CD4-positive, alpha-beta T cell (primary cell): ENCODE data around the gene DPPA4. TPM values are rescaled to one million over a fixed set of nuclear protein-coding genes. Genes with fewer than 3 reads are reported as not detected.

Source experiments
- ATAC-seq: fragments of 200-7000 bp; cut with Tn5 transposase; one replicate; pipeline ENCODE4 v1.10.0; 2022; ENCODE audit warnings: mild to moderate bottlenecking; ENCODE audit not compliant: poor library complexity
- CTCF ChIA-PET: fragments of 350-600 bp; sonication (Branson Sonifier 250); formaldehyde crosslinking; loops from one replicate; lab custom pipeline; 2021; ENCODE audit warnings: antibody characterized with exemption, inconsistent platforms; lab: Charles Lee
- POLR2A ChIA-PET: fragments of 350-600 bp; sonication (Branson Sonifier 250); formaldehyde crosslinking; loops from one replicate; lab custom pipeline; 2021; ENCODE audit warnings: antibody characterized with exemption, inconsistent platforms; lab: Charles Lee
- DNase-seq, 14 experiments: peaks; one replicate each; pipeline ENCODE4 v3.0.0-alpha.2; 2013 to 2020; ENCODE audit warnings: mixed read lengths in 2 of 14
- H3K27ac ChIP-seq, 2 donors: one replicate each; pipeline versions ENCODE4 v1.5.1 to v1.7.0; 2013; ENCODE audit warnings: low read length in 2 of 2, low read depth in 1 of 2, mild to moderate bottlenecking in 1 of 2
- H3K27me3 ChIP-seq, 2 experiments: 1 replicate in 1 of 2; 2 replicates in 1 of 2; pipeline versions ENCODE4 v1.6.1 to v1.7.0; 2013; ENCODE audit warnings: low read length in 2 of 2, control low read depth in 1 of 2, mild to moderate bottlenecking in 1 of 2, moderate library complexity in 1 of 2; ENCODE audit not compliant: insufficient read depth in 2 of 2, control insufficient read depth in 1 of 2
- H3K36me3 ChIP-seq: one replicate; pipeline ENCODE4 v1.6.1; 2013; ENCODE audit warnings: low read length, control low read depth; ENCODE audit not compliant: insufficient read depth
- H3K4me1 ChIP-seq: one replicate; pipeline ENCODE4 v1.6.1; 2013; ENCODE audit warnings: low read length, control low read depth; ENCODE audit not compliant: insufficient read depth
- H3K4me3 ChIP-seq: one replicate; pipeline ENCODE4 v1.5.1; 2013; ENCODE audit warnings: mild to moderate bottlenecking, low read length, moderate library complexity
- H3K9me3 ChIP-seq, 2 experiments: 1 replicate in 1 of 2; 2 replicates in 1 of 2; pipeline versions ENCODE4 v1.6.1 to v1.7.0; 2013; ENCODE audit warnings: low read length in 2 of 2, mild to moderate bottlenecking in 2 of 2, control low read depth in 1 of 2, moderate library complexity in 1 of 2; ENCODE audit not compliant: control insufficient read depth in 1 of 2, insufficient read depth in 1 of 2
- H3K27ac Mint-ChIP-seq: one replicate; pipeline ENCODE4 v1.8.0; 2020; ENCODE audit warnings: mixed read lengths
- H3K27me3 Mint-ChIP-seq: one replicate; pipeline ENCODE4 v1.8.0; 2021; ENCODE audit warnings: mixed read lengths
- H3K36me3 Mint-ChIP-seq: one replicate; pipeline ENCODE4 v1.8.0; 2021; ENCODE audit warnings: low read depth, mixed read lengths
- H3K4me1 Mint-ChIP-seq: one replicate; pipeline ENCODE4 v1.8.0; 2021; ENCODE audit warnings: low read depth, mixed read lengths
- H3K4me3 Mint-ChIP-seq: one replicate; pipeline ENCODE4 v1.8.0; 2020; ENCODE audit warnings: mild to moderate bottlenecking, mixed read lengths
- H3K9me3 Mint-ChIP-seq: one replicate; pipeline ENCODE4 v1.8.0; 2020; ENCODE audit warnings: mixed read lengths
- intact Hi-C, 2 experiments: fragments of 100-400 bp; cut with DNase I in 1 of 2; cut with micrococcal nuclease in 1 of 2; formaldehyde crosslinking; loops; one replicate each; pipeline versions ENCODE4 v1.15.1 to v1.9.0; 2023 to 2025; cut with DNase I, micrococcal nuclease
- total RNA-seq, 174 experiments: library from RNA in 2 of 174; stranded (reverse) in 2 of 174; gene quantifications; one replicate each; pipeline ENCODE4 v1.2.3 and lab custom pipeline; 2021 to 2026
- TF ChIP-seq, protein P1 (sequence below): fragments of 200-600 bp; IDR thresholded peaks from one replicate; pipeline ENCODE4 v1.8.0; 2022; ENCODE audit warnings: antibody characterized with exemption, mild to moderate bottlenecking

The DPPA4 gene
- total RNA-seq, 2 experiments from 2014 or later, result 2.5 to 3.6 TPM

DNA sequence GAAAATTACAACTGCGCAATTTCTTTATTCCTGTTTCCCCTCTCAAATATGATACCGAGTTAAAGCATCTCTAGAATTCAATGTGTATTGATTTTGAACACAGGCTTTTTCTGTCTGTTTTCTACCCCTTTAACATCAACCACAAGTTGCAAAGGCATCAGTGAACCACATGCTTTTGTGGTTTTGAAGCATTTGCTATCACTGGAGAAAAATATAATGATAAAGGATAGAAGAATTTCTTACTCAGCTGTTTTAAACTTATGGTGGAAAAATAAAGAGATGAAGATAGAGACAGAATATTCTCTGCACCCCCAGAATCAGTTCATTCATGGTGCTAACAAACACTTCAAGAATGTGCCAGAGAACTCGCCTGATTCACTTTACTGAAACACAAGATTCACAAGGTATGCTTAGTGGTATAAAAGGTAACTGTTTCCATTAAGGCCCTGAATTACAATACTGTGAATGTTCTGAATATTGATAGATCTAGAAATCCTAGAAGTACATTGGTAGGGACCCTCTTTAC is 9.5 kb upstream of the DPPA4 start:
- Histone ChIP-seq H3K27ac (no peak overlapping the region), H3K4me1 (no peaks in the 10 kb centered on the region), H3K4me3 (no peak overlapping the region), H3K9me3 (no peaks in the 10 kb centered on the region), H3K36me3 (no peaks in the 10 kb centered on the region), H3K27me3 (no peaks in the 10 kb centered on the region)
- no peak overlapping the region for H3K4me3 Mint-ChIP-seq
- DNase-seq, result no peak
- no peaks in the 10 kb centered on the region for H3K27me3 Mint-ChIP-seq
- no peaks in the 10 kb centered on the region for H3K9me3 Mint-ChIP-seq
- intact Hi-C loops, result no loop called here
- ChIA-PET CTCF (no interaction called here), POLR2A (no interaction called here)
- H3K36me3 Mint-ChIP-seq, result no peaks in the 10 kb centered on the region
- H3K27ac Mint-ChIP-seq, result no peak overlapping the region
- no peak for ATAC-seq
- H3K4me1 Mint-ChIP-seq, result no peaks in the 10 kb centered on the region
- TF ChIP-seq, protein P1, sequence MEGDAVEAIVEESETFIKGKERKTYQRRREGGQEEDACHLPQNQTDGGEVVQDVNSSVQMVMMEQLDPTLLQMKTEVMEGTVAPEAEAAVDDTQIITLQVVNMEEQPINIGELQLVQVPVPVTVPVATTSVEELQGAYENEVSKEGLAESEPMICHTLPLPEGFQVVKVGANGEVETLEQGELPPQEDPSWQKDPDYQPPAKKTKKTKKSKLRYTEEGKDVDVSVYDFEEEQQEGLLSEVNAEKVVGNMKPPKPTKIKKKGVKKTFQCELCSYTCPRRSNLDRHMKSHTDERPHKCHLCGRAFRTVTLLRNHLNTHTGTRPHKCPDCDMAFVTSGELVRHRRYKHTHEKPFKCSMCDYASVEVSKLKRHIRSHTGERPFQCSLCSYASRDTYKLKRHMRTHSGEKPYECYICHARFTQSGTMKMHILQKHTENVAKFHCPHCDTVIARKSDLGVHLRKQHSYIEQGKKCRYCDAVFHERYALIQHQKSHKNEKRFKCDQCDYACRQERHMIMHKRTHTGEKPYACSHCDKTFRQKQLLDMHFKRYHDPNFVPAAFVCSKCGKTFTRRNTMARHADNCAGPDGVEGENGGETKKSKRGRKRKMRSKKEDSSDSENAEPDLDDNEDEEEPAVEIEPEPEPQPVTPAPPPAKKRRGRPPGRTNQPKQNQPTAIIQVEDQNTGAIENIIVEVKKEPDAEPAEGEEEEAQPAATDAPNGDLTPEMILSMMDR, result no peak

DNA sequence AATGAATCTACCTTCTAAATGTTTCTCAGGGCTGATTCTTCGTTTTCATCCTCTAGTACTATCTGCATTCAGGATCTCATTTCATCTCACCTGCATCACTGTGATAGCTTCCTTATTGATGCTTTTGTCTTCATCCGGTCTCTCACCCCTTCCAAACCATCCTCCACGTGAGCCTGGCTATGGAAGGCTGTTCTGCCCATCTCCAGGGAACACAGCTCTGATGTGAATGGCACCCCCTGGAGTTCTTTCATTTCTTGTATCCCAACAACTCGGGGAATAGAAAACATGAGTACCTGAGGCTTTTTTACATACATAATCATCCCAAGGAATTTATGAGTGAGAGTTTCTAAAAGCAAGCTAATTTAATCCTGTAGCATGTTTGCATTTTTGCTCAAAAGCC is 8.8 kb upstream of the DPPA4 start:
- intact Hi-C loops, result no loop called here
- peaks cover 0 to 4% of the 10 kb centered on the region in 2 experiments for H3K9me3 ChIP-seq
- H3K36me3 Mint-ChIP-seq, result no peaks in the 10 kb centered on the region
- ChIA-PET POLR2A (no interaction called here), CTCF (no interaction called here)
- H3K4me1 Mint-ChIP-seq, result no peaks in the 10 kb centered on the region
- TF ChIP-seq, protein P1, result no peak
- H3K9me3 Mint-ChIP-seq, result no peaks in the 10 kb centered on the region
- H3K4me3 ChIP-seq, result no peak overlapping the region
- H3K36me3 ChIP-seq, result no peaks in the 10 kb centered on the region
- no peaks in the 10 kb centered on the region for H3K27me3 Mint-ChIP-seq
- no peak overlapping the region for H3K27ac Mint-ChIP-seq
- no peaks in the 10 kb centered on the region for H3K4me1 ChIP-seq
- H3K27ac ChIP-seq, result no peak overlapping the region
- ATAC-seq (no peak), DNase-seq (no peak)
- H3K27me3 ChIP-seq, result no peaks in the 10 kb centered on the region
- no peak overlapping the region for H3K4me3 Mint-ChIP-seq

DNA sequence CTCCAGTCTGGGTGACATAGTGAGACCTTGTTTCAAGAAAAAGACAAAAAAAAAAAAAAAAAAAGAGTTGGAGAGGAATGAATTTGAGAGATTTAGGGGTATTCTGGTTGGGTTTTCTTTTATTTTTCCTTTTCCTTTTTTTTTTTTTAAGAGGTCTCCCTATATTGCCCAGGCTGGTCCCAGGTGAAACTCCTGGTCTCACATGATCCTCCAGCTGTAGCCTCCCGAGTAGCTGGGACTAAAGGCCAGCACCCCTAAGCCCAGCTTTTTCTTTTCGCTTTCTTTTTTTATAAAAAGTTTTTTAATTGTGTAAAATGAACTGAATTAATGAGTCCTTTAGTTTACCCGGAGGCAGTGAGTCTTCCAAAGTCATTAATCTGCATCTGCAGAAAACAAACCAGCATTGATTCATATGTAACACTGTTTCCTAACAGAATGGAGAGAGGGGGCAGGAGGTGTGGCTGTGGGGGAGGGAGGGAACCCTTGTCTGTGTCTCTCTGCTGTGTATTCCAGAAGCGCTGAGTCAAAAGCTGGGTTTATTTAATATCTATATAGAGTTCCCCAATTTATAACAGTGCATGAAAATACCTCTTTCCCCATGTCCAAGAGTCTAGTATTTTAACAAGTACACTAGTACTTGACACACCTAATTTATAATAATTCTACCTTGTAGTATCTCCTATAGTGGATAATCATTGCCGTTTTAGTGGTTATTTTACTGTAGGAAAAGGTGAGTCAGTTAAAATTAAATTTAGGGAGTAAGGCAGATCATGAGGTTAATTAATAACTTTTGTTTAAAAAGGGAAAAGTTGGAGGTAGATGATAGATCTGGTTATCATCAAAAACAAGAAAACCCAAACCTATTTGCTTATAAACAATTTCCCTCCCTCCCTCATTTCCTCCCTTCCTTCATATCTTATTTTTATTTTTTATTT is 2.6 kb upstream of the DPPA4 start:
- no peaks in the 10 kb centered on the region for H3K4me1 ChIP-seq
- no peaks in the 10 kb centered on the region for H3K36me3 Mint-ChIP-seq
- H3K27ac Mint-ChIP-seq, result no peak overlapping the region
- ATAC-seq, result no peak
- H3K4me3 ChIP-seq, result no peak overlapping the region
- peaks cover 0 to 21% of the 10 kb centered on the region in 2 experiments for H3K9me3 ChIP-seq
- H3K27me3 Mint-ChIP-seq, result peaks cover 21% of the 10 kb centered on the region
- intact Hi-C loops, result no loop called here
- H3K36me3 ChIP-seq, result no peaks in the 10 kb centered on the region
- ChIA-PET POLR2A (no interaction called here), CTCF (no interaction called here)
- no peak overlapping the region for H3K27ac ChIP-seq
- TF ChIP-seq, protein P1, result no peak
- peaks cover 13% of the 10 kb centered on the region for H3K4me1 Mint-ChIP-seq
- no peaks in the 10 kb centered on the region for H3K9me3 Mint-ChIP-seq
- no peak for DNase-seq
- no peak overlapping the region for H3K4me3 Mint-ChIP-seq
- peaks cover 12 to 16% of the 10 kb centered on the region in 2 experiments for H3K27me3 ChIP-seq
